GM12872 (cell line): Measurements from ENCODE around the gene JAK3.

Source experiments
- CTCF ChIP-seq: IDR thresholded peaks from 3 replicates; pipeline ENCODE4 v1.5.1; 2011; ENCODE audit warnings: low read depth, mild to moderate bottlenecking, low read length, moderate library complexity; ENCODE audit not compliant: insufficient read depth

Gene JAK3

GRCh38 chr19:17855280-17856152 lies 7.7 kb upstream of the JAK3 start:
- peak; percentile 99 for TF ChIP-seq CTCF

- no peak for TF ChIP-seq CTCF
These were observed 6.3 kb upstream of the JAK3 start for GRCh38 chr19:17854061-17854460.

GRCh38 chr19:17848595-17849292 lies 962 bp upstream of the JAK3 start:
- TF ChIP-seq CTCF = no peak

GRCh38 chr19:17846146-17846545 lies 1.6 kb downstream of the JAK3 start:
- TF ChIP-seq CTCF = no peak

- TF ChIP-seq CTCF = no peak
These were observed 3.8 kb downstream of the JAK3 start for GRCh38 chr19:17843908-17844490.

GRCh38 chr19:17843292-17843827 lies 4.4 kb downstream of the JAK3 start:
- TF ChIP-seq CTCF = no peak

GRCh38 chr19:17842663-17843291 lies 5.0 kb downstream of the JAK3 start:
- TF ChIP-seq CTCF = no peak
